Dorsolateral prefrontal cortex (tissue), 118 donors: ENCODE data around the gene FBXL13. TPM values are rescaled to one million over a fixed set of nuclear protein-coding genes. Genes with fewer than 3 reads are reported as not detected.

Source experiments
- total RNA-seq, 120 experiments: library from RNA; stranded (reverse); gene quantifications; one replicate each; pipeline versions ENCODE4 v1.2.3 to v1.2.4, GENCODE V29; 2022

Gene FBXL13
- total RNA-seq, 120 experiments from 2014 or later = 2.0 to 10.4 (median 5.2) TPM

Other genes starting within 250 kb of the FBXL13 start
- 1 to 10 TPM in 116 of 120 experiments, under 1 TPM in 4; 0.31 to 7.5 (median 3.1) TPM for gene LRRC17, start 161.8 kb downstream of the FBXL13 start, total RNA-seq
- gene ARMC10, start 344 bp upstream of the FBXL13 start, total RNA-seq = 10 to 100 TPM; 28.5 to 62.6 (median 44.0) TPM
- 100 to 1,000 TPM in 23 of 120 experiments, 10 to 100 TPM in 97; 63.0 to 129 (median 90.9) TPM for gene NAPEPLD, start 74.3 kb upstream of the FBXL13 start, total RNA-seq
- 10 to 100 TPM; 42.8 to 87.8 (median 68.7) TPM for gene PMPCB, start 222.6 kb upstream of the FBXL13 start, total RNA-seq